ENCODE results near the gene OSBPL8.

DNA sequence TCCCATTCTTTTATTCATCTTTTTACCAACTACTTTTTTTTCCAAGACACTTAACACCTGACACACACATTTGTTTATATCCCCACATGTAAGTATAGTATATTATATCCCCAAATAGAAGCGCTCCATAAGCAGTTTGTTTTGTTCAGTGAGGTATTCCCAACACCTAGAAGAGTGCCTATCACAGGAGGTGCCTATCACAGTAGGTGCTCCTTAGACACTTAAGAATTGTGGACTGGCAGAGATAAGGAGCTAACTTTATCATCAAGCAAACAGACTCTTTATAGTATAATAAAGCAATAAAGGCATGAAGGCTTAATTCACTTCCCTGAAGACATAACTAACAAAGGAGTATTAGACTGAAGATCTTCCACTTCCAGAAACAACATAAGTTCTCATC lies 29.1 kb downstream of the OSBPL8 start:
- TF ChIP-seq, protein P1, sequence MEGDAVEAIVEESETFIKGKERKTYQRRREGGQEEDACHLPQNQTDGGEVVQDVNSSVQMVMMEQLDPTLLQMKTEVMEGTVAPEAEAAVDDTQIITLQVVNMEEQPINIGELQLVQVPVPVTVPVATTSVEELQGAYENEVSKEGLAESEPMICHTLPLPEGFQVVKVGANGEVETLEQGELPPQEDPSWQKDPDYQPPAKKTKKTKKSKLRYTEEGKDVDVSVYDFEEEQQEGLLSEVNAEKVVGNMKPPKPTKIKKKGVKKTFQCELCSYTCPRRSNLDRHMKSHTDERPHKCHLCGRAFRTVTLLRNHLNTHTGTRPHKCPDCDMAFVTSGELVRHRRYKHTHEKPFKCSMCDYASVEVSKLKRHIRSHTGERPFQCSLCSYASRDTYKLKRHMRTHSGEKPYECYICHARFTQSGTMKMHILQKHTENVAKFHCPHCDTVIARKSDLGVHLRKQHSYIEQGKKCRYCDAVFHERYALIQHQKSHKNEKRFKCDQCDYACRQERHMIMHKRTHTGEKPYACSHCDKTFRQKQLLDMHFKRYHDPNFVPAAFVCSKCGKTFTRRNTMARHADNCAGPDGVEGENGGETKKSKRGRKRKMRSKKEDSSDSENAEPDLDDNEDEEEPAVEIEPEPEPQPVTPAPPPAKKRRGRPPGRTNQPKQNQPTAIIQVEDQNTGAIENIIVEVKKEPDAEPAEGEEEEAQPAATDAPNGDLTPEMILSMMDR (IDR thresholded peaks at IDR 0.05; ENCODE audit: low read length) = no peak
- TF ChIP-seq EZH2 (IDR thresholded peaks at IDR 0.05; ENCODE audit: borderline replicate concordance, low read length) = no peak
